OCI-LY7 (cell line): ENCODE results near the gene GALNT12.

ENCODE experiments used
- CTCF ChIP-seq: fragments of 200-600 bp; sonication (generic); conservative IDR thresholded peaks from 2 replicates; pipeline ENCODE4 v1.5.1; 2014; ENCODE audit warnings: mild to moderate bottlenecking, antibody characterized with exemption, low read length, moderate library complexity, mixed read lengths
- EZH2phosphoT487 ChIP-seq: fragments of 200-600 bp; sonication (generic); IDR thresholded peaks from 2 replicates; pipeline ENCODE4 v1.6.1; 2018; ENCODE audit warnings: low read depth, borderline replicate concordance, mild to moderate bottlenecking, mixed run types, antibody characterized with exemption, low read length, moderate library complexity, mixed read lengths

DNA sequence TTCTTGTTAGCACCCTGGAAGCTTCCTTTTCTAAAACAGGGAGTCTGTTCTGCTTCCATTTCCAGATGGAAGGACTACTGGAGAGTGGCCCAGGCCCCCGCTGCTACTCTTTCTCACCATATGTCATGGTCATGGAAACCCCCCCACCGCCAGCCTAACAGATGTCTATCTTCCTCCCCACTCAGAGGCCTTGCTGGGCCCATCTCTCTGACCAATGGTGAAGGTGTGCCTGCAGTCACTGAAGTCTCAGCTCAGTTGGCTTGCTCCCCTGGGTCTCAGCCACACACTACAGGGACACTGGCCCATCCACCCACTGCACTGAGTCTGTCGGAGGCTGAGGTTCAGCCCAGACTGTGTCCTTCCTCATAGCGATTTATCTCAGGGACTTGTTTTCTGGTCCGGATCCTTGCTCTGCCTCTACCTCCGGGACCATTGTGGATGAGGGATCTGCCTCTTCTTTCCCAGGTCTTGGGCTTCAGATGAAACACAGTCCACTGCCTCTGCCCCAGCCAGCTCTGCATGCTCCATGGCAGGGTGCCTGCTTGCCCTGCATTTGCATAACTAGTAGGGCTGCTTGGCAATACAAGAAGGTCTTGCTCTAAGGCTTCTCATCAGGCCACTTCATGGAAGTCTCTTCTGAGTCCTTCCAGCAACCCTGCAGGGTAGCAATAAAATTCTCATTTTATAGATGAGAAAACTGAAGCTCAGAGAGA, 30.8 kb downstream of the GALNT12 start:
- TF ChIP-seq CTCF (no peak), EZH2phosphoT487 (no peak)
